T-helper 1 cell treated with Interleukin-12 subunit alpha and Interleukin-12 subunit beta and Interleukin-4 antibody, amounts not matched to agents 30 ng/mL and 1 ng/mL, for 36 hours (primary cell): ENCODE results near the gene ZCCHC17. TPM values are rescaled to one million over a fixed set of nuclear protein-coding genes. Genes with fewer than 3 reads are reported as not detected.
"Not testable (repeated sequence)": the region's sequence is repeated elsewhere in the genome, so short reads cannot be mapped to it uniquely, and the experiment has no call there.

ENCODE experiments used
- intact Hi-C: fragments of 100-400 bp; cut with micrococcal nuclease; formaldehyde crosslinking; loops from one replicate; pipeline ENCODE4 v1.15.1; 2024
- total RNA-seq: library from RNA; stranded (reverse); gene quantifications from 2 replicates; pipeline ENCODE4 v1.2.3, GENCODE V29; 2022

The ZCCHC17 gene
- total RNA-seq, 1 donor from 2014 or later, result 20.6 TPM

DNA sequence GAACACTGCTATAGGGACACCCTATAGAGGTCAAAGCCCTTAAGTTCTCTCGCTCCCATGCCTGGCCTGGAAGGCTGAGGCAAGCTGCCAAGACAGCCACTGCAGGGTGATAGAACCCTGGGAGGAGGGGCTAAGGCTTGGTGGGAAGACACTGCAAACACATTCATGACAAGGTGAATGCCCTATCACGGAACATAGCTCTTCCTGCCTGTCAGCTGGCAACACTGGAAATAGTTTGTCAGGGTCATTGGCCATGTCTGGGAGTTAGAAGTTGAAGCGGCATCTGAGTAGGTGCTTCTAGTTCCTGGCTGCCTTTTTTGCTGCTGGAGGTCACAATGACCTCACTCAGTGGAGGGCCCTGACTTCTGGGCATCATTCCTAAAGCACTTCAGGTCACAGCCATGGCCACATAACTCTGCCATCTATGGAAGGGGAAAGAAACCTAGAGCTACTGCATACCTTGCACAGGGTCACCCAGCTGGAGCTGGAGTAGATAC lies 71.8 kb downstream of the ZCCHC17 start:
- intact Hi-C loops, result no loop called here

DNA sequence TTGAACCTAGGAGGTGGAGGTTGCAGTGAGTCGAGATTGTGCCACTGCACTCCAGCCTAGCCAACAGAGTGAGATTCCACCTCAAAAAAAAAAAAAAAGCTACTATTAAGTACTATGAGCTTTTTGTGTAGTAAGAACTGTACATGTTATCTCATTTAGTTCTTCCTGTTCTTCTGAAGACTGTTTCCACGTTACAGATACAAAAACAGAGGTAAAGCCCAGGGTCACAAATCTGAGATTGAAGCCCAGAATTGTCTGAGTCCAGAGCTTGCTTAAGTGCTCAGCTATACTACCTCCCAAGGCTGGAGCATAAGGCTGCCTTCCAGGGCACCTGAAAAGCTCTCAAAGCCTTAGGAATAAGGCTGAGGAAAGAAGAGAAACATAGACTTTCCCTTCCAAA lies 73.2 kb downstream of the ZCCHC17 start:
- intact Hi-C loops, result no loop called here

DNA sequence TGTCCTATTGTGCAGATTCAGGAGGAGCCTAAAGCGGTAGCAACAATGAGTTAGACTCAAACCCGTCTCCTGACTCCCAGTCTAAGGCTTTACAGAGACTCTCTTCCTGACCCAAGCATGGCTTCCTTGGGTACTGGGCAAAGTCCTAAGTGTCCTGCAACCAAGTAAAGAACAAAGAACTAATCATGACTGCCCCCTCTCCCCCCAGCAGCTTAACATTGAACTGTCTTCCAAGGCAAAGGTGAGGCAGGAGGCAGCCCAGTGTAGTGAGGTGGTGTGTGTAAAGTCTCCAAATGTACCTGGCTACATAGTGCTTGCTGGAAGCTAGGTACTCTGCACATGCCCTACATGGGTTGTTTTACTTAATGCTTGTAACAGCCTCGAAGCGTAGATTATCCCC lies 73.7 kb downstream of the ZCCHC17 start:
- intact Hi-C loops, result no loop called here

DNA sequence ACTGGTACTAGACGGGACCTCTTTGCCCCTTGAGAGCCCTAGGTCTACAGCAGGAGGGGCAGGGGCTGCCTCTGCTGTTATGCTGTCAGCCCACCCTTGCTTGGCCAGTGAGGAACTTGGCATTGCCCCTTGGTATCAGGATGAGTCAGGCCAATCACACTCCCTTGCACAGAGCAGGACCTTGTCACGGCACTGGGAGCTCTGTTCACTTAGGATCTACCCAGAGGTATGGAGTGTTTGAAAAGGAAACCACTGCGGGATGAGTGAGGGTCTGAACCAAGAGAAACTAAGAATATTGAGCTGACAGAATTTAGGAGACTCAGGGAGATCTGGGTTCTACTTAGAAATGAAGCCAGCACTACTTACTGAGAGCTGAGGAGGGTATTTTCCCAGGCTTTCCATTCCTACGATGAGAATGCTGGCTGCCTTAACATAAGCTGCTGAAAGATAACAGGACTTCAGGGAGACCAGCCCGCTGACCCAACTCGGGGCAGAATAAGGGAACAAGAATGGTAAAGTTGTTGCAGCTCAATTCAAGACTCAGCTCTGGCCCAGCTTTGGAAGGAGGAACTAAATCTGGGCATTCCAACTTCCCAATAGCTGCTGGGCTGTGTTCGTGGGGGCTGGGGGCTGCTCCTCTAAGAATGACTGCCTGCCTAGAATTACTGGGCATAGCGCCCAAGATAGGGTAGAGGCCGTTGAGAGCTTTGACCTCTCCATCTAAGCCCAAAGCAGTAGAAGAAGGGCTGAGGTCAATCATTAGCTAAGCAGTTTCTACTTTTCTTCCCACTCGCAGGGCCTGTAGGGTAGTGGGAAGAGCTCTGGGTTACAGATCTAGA lies 74.5 kb downstream of the ZCCHC17 start:
- intact Hi-C loops, result no loop called here

DNA sequence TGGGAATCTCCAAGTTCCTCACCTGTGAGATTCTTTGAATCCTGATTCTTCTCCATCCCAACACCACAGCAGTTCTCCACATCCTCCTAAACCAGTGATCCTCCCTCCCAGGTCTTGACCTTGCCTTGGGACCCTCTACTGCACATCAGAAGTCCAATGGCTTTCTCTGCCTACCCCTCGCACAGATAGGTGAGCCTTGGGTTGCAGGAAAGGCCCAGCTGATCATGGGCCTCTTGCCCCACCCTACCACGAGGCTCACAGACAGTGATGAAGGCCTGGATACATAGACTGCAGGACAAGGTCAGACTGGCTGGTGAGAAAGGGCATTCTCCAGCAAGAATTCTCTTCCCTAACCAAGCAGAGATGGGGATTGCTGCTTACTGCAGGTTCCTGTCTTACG lies 75.2 kb downstream of the ZCCHC17 start:
- intact Hi-C loops, result no loop called here

DNA sequence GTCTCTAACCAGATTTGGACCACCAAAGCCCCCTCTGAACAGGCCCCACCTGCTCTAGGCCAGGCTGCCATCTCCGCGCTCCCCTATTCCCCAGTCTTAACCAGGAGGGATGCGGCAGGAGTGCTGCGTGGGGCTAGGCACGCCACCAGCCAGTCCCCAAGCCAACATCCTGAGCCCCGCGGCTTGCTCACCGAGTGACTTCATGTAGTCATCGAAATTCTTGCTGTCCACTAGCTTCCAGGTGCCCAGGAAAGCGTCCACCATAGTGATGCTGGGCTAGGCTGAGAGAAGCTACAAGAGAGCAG lies 75.9 kb downstream of the ZCCHC17 start:
- intact Hi-C loops, result no loop called here

DNA sequence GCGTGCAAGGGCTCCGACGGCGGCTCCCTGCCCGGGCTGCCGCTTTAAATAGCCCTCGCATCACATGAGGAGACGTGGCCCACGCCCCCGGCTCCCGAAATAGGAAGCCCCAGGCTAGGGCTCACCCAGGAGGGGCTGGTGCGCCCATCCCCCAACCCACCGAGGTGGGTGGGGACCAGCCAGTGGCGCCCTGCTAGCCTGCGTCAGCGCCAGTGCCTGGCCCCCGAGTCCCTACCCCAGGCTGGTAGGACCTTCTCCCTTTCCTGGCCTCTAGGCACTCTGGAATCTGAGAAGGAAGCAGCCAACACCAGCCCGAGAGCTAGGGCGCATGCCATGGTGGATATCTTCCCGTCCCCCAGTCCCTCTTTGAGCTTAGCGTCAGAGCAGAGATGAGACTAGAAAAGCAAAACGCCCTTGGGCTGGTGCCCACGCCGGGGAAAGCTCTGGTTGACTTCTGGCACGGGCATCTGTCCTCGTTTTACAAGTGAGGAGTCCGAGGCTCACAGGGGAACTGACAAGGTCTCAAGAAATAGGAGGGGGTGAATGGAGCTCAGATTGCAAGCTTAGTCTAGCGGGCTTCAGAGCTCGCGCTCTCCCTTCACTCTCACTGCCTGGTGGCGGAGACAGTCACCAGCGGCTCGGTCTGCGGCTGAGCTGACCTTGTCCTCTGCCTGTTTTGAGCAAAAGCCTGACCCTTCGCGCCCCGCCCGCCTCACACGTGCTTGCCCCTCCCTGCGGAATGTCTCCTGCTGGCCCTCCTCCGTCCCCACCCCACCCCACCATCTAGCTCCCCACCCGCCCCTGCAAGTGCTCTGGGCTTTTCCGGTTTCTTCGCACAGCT lies 76.4 kb downstream of the ZCCHC17 start, which contains the start of gene FABP3:
Gene FABP3 (minus strand): TSS at position 21 of the 841 bp plus-strand sequence. CDS start 62 bp downstream, outside the sequence.
- intact Hi-C loops, result no loop called here

DNA sequence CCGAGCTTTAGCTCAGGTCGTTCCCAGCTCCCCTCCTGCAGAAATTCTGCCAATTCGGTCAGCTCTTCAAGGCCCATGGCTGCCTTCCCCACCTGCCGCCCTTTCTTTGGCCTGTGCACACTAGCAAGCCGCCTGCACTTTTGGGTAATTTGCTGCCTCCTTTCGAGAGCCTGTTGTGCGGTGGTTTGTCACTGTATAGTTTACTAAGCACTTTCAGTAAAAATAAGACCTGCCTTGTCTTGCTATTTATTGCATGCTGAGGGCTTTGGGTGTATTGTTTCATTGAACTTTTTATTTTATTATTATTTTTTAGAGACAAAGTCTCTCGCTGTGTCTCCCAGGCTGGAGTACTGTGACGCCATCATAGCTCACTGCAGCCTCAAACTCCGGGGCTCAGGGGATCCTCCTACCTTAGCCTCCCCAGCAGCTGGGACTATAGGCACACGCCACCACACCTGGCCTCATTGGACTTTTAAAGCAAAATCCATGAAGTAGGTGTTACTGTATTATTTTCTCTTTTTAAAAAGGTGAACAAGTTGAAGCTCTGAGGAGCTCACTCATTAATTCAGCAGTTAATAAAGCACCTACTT lies 77.2 kb downstream of the ZCCHC17 start:
- intact Hi-C loops, result no loop called here

DNA sequence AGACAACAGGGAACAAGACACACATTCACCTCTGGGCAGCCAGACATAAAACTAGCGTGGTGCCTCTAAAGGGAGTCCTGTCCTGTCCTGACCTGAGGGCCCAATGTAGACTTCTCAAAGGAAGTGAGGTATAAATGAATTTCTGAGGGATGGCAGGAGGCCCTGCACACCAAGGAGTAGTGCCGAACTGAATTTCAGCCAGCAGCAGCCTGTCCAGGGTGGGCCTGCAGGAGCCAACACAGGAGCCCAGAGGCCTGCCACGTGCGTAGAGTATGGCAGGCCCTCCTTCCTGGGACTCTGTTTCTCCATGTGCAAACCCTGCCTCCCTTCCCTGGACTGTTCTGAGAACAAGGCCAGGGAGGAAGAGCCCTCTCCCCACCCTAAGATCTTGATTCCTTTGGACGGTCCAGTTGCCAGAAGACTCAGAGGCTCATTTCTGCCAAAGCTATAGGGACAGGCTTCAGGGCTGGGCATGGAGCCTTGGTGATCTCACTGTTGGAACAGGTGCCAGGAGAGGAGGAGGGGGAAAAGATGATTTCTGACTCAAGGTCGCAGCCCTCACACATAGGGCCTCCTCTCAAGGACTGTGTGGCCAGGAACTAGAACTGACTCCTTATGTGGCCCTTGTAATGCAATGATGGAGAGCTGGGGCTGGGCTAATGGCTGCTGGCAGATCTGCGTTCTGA lies 77.8 kb downstream of the ZCCHC17 start:
- intact Hi-C loops, result no loop called here

DNA sequence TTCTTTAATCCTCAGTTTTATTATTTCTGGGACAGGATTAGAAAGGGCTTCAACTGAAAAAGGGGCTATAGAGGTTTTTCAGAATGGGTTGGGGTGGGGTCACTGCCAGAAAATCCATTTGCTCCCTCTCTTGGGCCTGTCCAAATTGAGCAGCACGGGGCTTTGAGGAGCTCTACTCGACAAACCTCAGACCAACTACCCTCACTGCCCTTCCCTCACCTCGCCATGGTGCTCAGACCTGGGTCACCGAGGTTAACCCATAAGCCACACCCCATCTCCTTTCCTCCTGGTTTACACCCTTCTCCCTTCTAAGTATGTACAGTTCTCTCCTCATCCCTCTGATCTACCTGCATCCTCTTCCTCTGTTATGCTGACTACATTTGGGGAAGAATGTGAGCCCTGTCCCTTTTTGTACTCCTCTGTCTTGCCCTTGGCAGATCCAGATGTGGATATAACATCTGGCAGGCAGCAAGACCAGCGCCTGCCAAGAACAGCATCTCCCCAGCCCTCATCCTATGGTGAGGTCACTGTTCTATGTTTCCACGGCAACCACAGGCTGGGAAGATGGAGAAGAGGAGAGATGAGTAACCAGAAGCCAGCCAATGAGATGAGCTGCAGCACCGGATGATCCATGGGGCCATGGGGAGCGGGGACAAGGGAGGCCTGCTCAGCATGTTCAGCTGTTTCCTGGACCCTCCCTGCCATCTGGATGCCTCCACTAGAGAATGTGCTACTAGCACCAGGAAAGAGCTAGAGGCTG lies 79.7 kb downstream of the ZCCHC17 start:
- intact Hi-C loops, result no loop called here

DNA sequence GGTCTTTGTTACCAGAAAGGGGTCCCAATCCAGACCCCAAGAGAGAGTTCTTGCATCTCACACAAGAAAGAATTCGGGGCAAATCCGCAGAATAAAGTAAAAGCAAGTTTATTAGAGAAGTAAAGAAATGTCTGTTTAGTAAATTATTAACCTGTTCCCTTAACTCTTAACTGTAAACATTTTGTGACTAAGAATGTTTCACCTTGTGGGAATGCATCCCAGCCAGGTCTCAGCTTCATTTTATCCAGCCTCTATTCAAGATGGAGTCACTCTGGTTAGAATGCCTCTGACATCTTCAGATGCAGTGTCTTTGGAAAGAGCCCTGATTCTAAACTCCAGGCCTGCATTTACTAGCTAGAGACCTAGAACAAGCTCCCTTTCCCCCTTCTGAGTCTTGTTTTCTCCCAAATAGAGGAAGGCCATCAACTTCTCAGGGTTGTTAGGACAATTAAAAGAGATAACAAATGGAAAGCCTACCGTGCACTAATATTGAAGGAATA lies 80.6 kb downstream of the ZCCHC17 start:
- intact Hi-C loops, result no loop called here

DNA sequence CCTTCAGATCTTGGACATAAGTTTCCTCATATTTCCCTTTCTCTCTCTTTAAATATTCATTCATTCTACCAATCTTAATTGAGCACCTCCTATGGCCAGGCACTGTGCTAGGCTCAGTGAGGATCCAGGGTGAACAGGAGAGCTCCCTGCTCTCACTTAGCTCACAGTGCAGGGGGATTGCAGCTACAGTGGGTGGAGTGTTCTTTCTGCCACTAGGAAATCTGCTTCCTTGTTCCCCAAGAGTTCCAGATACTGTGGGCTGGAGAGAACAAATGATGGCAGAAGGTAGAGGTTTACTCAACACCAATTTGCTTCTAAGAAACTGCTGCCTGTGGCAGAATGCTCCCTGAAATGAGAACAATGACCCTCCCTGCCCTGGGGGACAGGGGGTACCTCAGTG lies 81.2 kb downstream of the ZCCHC17 start:
- intact Hi-C loops, result no loop called here

DNA sequence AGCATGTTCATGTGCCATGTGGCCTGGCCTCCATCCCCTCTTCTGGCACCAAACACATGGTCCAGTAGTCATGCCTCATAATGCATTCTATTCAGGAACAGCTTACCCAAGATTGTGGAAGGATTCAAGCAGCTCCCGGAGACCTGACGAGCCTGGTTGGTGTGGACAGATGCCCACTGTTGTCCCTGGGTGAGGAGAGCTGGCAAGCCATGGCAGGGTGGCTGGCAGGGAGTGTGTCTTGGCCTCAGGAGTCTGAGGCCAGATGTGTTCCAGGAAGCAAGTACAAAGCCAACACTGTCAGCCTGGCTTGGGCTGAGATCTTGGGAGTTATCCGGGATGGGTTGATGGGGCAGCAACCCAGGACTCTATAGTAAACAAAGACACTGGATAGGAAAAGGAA lies 83.3 kb downstream of the ZCCHC17 start:
- intact Hi-C loops, result no loop called here

DNA sequence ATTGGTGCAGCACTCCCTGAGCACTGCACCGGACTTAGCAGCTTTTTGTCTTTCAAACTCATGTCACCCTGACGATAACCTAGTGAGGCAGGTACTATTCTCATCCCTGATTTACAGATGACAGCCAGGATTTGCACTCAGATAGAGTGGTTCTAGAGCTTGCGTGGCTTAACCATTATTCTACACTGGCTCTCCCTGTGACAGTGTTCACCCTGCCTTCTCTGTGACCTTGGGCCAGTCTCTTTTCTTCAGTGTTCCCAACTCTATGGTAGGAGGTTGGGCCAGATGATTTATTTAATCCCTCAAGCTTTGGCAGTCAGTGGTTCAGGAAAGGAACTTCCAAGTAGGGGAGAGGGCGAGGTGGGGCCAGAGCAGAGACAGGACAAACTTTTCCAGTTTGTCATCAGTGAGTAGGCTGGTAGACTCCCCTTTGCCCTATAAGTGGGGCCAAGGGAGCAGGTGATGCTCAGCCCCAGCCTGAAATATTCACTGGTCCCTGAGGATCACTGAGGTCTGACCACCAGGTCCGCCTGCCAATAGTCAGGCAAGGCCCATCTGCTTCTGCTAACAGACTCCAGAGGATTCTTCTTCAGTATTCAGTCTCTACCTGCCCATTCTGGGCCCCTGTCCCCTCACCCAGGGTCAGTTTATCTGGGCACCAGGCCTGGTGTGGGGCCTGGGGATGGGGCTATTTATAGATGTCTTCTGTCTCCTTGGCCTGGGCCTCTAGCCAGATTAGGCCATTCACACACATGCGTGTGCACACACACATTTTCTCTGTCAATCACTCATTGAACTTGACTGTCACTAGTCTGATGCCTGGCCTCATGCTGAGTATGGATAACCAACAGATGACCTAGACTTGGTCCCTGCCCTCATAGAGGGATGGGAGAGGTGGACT lies 84.8 kb downstream of the ZCCHC17 start:
- intact Hi-C loops, result no loop called here

DNA sequence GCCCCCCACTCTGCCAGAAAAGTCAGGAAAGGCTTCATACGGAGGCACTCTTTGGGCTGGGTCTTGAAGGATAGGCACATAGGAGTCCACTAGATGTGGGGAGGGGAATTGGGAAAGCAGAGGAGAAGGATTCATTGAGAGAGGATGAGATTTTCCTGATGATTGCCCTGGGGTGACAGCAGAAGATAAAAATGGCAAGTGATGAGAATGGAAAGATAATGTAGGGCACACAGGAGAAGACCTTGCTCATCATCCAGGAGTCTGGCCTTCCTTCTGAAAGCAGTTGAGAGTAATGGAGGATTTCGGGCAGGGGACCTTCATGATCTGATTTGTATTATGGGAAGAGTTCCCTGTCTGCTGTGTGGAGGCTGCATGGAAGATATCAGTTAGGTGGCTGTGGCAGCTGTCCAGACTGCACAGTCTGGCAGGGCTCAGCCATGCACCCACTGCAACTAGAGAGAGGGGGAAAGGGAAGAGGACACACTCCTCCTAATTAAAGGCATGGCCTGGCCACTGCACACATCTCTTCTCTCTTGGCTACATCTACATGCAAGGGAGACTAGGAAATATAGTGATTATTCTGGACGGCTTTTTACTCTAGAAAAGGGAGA lies 85.7 kb downstream of the ZCCHC17 start:
- intact Hi-C loops, result no loop called here

DNA sequence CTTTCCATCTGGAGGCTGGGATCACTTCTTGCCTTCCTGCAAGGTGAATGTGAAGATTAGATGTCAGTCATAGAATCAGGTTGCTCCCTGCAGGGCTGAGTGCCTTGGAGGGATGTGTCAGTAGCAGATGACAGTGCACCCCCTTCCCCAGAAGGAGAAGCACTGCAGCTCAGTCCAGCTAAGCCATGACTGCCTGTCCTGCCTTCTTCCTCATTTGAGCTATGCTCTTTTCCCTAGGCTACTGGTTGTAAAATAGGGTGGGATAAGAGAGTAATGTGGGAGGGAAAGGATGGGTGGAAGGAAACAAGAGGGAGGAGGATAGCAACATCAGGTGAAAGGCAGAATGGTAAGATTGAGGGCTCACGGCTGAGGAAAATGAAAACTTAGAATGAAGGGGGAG lies 87.1 kb downstream of the ZCCHC17 start:
- intact Hi-C loops, result no loop called here

DNA sequence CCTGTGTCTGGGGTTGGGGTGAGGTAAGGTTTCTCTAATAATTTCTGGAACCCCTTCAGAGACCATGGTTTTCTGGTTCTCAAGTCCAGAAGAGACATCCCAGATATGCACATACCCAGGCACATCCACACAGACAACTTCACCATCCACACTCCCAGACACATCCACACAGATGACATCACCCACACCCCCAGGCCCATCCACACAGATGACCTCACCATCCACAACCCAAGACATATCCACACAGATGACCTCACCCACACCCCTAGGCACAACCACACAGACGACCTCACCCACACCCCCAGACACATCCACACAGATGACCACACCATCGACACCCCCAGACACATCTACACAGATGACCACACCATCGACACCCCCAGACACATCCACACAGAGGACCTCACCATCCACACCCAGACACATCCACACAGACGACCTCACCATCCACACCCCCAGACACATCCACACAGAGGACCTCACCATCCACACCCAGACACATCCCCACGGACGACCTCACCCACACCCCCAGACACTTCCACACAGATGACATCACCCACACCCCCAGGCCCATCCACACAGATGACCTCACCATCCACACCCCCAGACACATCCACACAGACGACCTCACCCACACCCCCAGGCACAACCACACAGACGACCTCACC lies 89.9 kb downstream of the ZCCHC17 start:
- intact Hi-C loops, result not testable (repeated sequence)

DNA sequence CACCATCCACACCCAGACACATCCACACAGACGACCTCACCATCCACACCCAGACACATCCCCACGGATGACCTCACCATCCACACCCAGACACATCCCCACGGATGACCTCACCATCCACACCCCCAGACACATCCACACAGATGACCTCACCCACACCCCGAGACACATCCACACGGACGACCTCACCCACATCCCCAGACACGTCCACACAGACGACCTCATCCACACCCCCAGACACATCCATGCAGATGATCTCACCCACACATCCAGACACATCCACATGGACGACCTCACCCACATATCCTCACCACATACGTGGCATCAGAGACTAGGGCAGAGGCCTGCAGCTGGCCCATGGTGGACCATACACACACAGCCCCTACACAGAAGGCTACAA lies 90.8 kb downstream of the ZCCHC17 start:
- intact Hi-C loops, result no loop called here

DNA sequence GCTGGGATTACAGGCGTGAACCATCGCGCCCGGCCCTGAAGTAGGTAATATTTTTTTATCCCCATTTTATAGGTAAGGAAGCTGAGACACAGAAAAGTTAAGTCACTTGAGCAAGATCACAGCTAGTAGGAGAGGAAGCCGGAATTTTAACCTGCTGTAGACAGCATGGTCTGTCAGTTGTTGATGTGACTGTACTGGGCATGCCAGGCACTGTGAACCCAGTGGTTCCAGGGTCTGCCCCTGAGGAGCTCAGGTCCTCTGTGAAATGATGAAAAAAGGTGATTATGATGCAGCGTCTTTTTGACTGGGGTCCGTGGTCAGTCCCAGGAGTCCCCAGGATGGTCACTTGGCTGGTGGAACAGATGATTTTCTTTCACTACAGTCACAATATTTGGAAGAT lies 92.8 kb downstream of the ZCCHC17 start:
- intact Hi-C loops, result no loop called here
